ENCODE data around the gene KCNQ1OT1.

- TF ChIP-seq ZFHX2 (tag by site-specific recombination; conservative IDR thresholded peaks at IDR 0.05) (no peak), ZNF624 (tag by site-specific recombination; IDR thresholded peaks at IDR 0.05) (no peak), SALL2 (tag by site-specific recombination; IDR thresholded peaks at IDR 0.05; ENCODE audit: borderline replicate concordance) (no peak), REST (tag by site-specific recombination; IDR thresholded peaks at IDR 0.05) (no peak), CTCF (tag by site-specific recombination; IDR thresholded peaks at IDR 0.05) (no peak), PRDM6 (tag by site-specific recombination; IDR thresholded peaks at IDR 0.05) (no peak)
Measured at GRCh38 chr11:2664376-2664775, 35.4 kb downstream of the KCNQ1OT1 start.

Measured in HEK293 (cell line).